Psoas muscle (tissue), 8 donors: ENCODE data around the gene SCARB1. TPM values are rescaled to one million over a fixed set of nuclear protein-coding genes. Genes with fewer than 3 reads are reported as not detected.

ENCODE experiments used
- ATAC-seq, 4 donors: fragments of 200-7000 bp; cut with Tn5 transposase; one replicate each; pipeline ENCODE4 v1.9.1; 2020; ENCODE audit warnings: moderate library complexity in 3 of 4, mild to moderate bottlenecking in 2 of 4
- DNase-seq, 2 donors: peaks; one replicate each; pipeline ENCODE4 v3.0.0-alpha.2; 2020
- H3K27ac ChIP-seq: fragments of 200-600 bp; one replicate; pipeline ENCODE4 v1.8.0; 2022
- H3K27me3 ChIP-seq, 3 donors: fragments of 200-600 bp in 1 of 3; one replicate each; pipeline versions ENCODE4 v1.6.1 to v1.8.0; 2013 to 2022; ENCODE audit warnings: low read length in 2 of 3, mild to moderate bottlenecking in 2 of 3, moderate library complexity in 1 of 3; ENCODE audit not compliant: insufficient read depth in 3 of 3
- H3K36me3 ChIP-seq, 2 donors: fragments of 200-600 bp in 1 of 2; one replicate each; pipeline versions ENCODE4 v1.6.1 to v1.8.0; 2013 to 2022; ENCODE audit warnings: low read depth in 1 of 2, mild to moderate bottlenecking in 1 of 2, moderate library complexity in 1 of 2; ENCODE audit not compliant: insufficient read depth in 1 of 2
- H3K4me1 ChIP-seq: fragments of 200-600 bp; one replicate; pipeline ENCODE4 v1.8.0; 2022
- H3K4me3 ChIP-seq: fragments of 200-600 bp; one replicate; pipeline ENCODE4 v1.8.0; 2022; ENCODE audit warnings: mild to moderate bottlenecking
- H3K9me3 ChIP-seq: fragments of 200-600 bp; one replicate; pipeline ENCODE4 v1.8.0; 2022
- CTCF ChIP-seq: fragments of 200-600 bp; IDR thresholded peaks from one replicate; pipeline ENCODE4 v1.8.0; 2022; ENCODE audit warnings: antibody characterized with exemption
- WGBS, 3 donors: extraction: QIAGEN DNeasy Blood & Tissue Kit; methylation state at CpG; one replicate each; pipeline versions ENCODE4 v1.1.6 to v1.1.7; 2013; 5-methylcytosine and 5-hydroxymethylcytosine counted together
- intact Hi-C, 2 donors: fragments of 100-400 bp; cut with DNase I; formaldehyde crosslinking; loops; one replicate each; pipeline versions ENCODE4 v1.11.0 to v1.14.2; 2022
- polyA plus RNA-seq, 3 donors: library from polyadenylated mRNA; stranded (reverse); fragments of 200-250 nt; gene quantifications; one replicate each; pipeline ENCODE4 v1.2.3, GENCODE V29; 2013
- total RNA-seq, 4 donors: library from RNA; stranded (reverse); fragmentation: NEBNext Ultra II Directional in 2 of 4; extraction: Animal tissue kit (Norgen Biotek cat#: 25700) in 2 of 4; gene quantifications; one replicate each; pipeline versions ENCODE4 v1.2.1 to v1.2.4, GENCODE V29; 2021 to 2023
- donor health status: healthy with polysubstance abuse.
- donor health status: DM: no; HTN: no; CAD: no; lungs with moderate emphysema.
- donor health status: Bipolar disorder and iron deficiency.
- donor health status: healthy.
- donor health status: DM: yes; HTN: yes; CAD: no.
- donor health status: DM: no; HTN: no; CAD: no.
- donor health status: DM: no; HTN: no; CAD: no.
- donor health status: DM: yes; HTN: yes; CAD: no.

Gene SCARB1
- total and polyA plus RNA-seq, 7 donors: 5.7 to 19.6 (median 9.1) TPM

GRCh38 chr12:124841558-124841945 lies 22.1 kb downstream of the SCARB1 start:
- no peaks in the 10 kb centered on the region for H3K36me3 ChIP-seq
- TF ChIP-seq CTCF: no peak
- DNase-seq (no peak), ATAC-seq (no peak)
- no peak overlapping the region for H3K27ac ChIP-seq
- peaks cover 22% of the 10 kb centered on the region for H3K4me1 ChIP-seq
- intact Hi-C loops: no loop called here
- WGBS, 3 donors: 84 to 89% (median 85%) methylated on average over 7 of the region's 7 CpGs
- no peaks in the 10 kb centered on the region for H3K27me3 ChIP-seq
- H3K4me3 ChIP-seq: no peak overlapping the region
- H3K9me3 ChIP-seq: no peaks in the 10 kb centered on the region

GRCh38 chr12:124837958-124838803 lies 25.5 kb downstream of the SCARB1 start:
- Histone ChIP-seq H3K27ac (peak overlapping the region; percentile 77), H3K4me1 (peaks cover 25% of the 10 kb centered on the region), H3K27me3 (no peaks in the 10 kb centered on the region), H3K4me3 (peak overlapping the region; percentile 3), H3K36me3 (no peaks in the 10 kb centered on the region), H3K9me3 (no peaks in the 10 kb centered on the region)
- WGBS, 3 donors: 12 to 27% (median 17%) methylated on average over 13 to 16 of the region's 16 CpGs
- intact Hi-C loops: no loop called here
- TF ChIP-seq CTCF: no peak
- ATAC-seq (peak; percentile 90 to 93 (median 92)), DNase-seq (peak; percentile 80 to 93)

- no peak for ATAC-seq
- peak overlapping the region; percentile 77 for H3K27ac ChIP-seq
- H3K4me3 ChIP-seq: no peak overlapping the region
- intact Hi-C loops: no loop called here
- H3K4me1 ChIP-seq: peaks cover 22% of the 10 kb centered on the region
- no peaks in the 10 kb centered on the region for H3K27me3 ChIP-seq
- no peak for DNase-seq
- WGBS, 3 donors: 63 to 83% (median 72%) methylated on average over 4 of the region's 4 CpGs
- H3K36me3 ChIP-seq: no peaks in the 10 kb centered on the region
- H3K9me3 ChIP-seq: no peaks in the 10 kb centered on the region
- no peak for TF ChIP-seq CTCF
These were observed 26.3 kb downstream of the SCARB1 start for GRCh38 chr12:124837249-124837897.

GRCh38 chr12:124836759-124837158 lies 26.9 kb downstream of the SCARB1 start:
- H3K4me3 ChIP-seq: no peak overlapping the region
- intact Hi-C loops: no loop called here
- WGBS, 3 donors: 57 to 75% (median 69%) methylated on average over 6 of the region's 6 CpGs
- H3K27me3 ChIP-seq: no peaks in the 10 kb centered on the region
- no peaks in the 10 kb centered on the region for H3K36me3 ChIP-seq
- H3K9me3 ChIP-seq: no peaks in the 10 kb centered on the region
- peaks cover 18% of the 10 kb centered on the region for H3K4me1 ChIP-seq
- DNase-seq (no peak), ATAC-seq (peak in 2 of 4 donors; percentile 19 to 29)
- H3K27ac ChIP-seq: peak overlapping the region; percentile 77
- no peak for TF ChIP-seq CTCF
